Pancreas (tissue), 10 donors: ENCODE results near the gene PTGER2. TPM values are rescaled to one million over a fixed set of nuclear protein-coding genes. Genes with fewer than 3 reads are reported as not detected.

ENCODE experiments used
- ATAC-seq, 4 donors: fragments of 200-7000 bp; cut with Tn5 transposase; one replicate each; pipeline versions ENCODE4 v1.8.0 to v1.9.1; 2020; ENCODE audit warnings: mild to moderate bottlenecking in 4 of 4, moderate library complexity in 4 of 4
- DNase-seq, 6 donors: peaks; one replicate each; pipeline ENCODE4 v3.0.0-alpha.2; 2020
- FAIRE-seq: peaks from 2 replicates; lab custom pipeline; 2012; peaks lifted over from hg19 to GRCh38; lab: Jason Lieb, UNC
- H3K27ac ChIP-seq, 4 donors: fragments of 200-600 bp; sonication (generic); 1 replicate in 3 of 4; 2 replicates in 1 of 4; pipeline versions ENCODE4 v1.5.0 to v1.8.0; 2020
- H3K27me3 ChIP-seq, 4 donors: fragments of 200-600 bp; one replicate each; pipeline ENCODE4 v1.8.0; 2021
- H3K36me3 ChIP-seq, 3 donors: fragments of 200-600 bp; sonication (generic) in 1 of 3; one replicate each; pipeline versions ENCODE4 v1.5.0 to v1.8.0; 2020 to 2021
- H3K4me1 ChIP-seq, 3 donors: fragments of 200-600 bp; one replicate each; pipeline ENCODE4 v1.8.0; 2021
- H3K4me3 ChIP-seq, 4 donors: fragments of 200-600 bp; sonication (generic) in 2 of 4; one replicate each; pipeline versions ENCODE4 v1.5.0 to v1.8.0; 2020 to 2021
- H3K9me3 ChIP-seq, 4 donors: fragments of 200-600 bp; one replicate each; pipeline ENCODE4 v1.8.0; 2021
- WGBS, 2 donors: extraction: QIAGEN DNeasy Blood & Tissue Kit; methylation state at CpG; one replicate each; pipeline ENCODE4 v1.1.7; 2013; 5-methylcytosine and 5-hydroxymethylcytosine counted together
- intact Hi-C, 3 donors: fragments of 100-400 bp; cut with DNase I; formaldehyde crosslinking; loops; one replicate each; pipeline versions ENCODE4 v1.11.1 to v1.14.2; 2022
- polyA plus RNA-seq, 2 donors: library from polyadenylated mRNA; stranded (reverse); fragments of 200-250 nt; gene quantifications; one replicate each; pipeline ENCODE4 v1.2.3, GENCODE V29; 2013
- total RNA-seq, 6 donors: library from RNA; stranded (reverse); fragmentation: NEBNext Ultra II Directional in 4 of 6; extraction: Animal tissue kit (Norgen Biotek cat#: 25700) in 4 of 6; gene quantifications; one replicate each; pipeline versions ENCODE4 v1.2.1 to v1.2.4, GENCODE V29; 2021 to 2023
- TF ChIP-seq, protein P1 (sequence below), 4 donors: fragments of 200-600 bp; sonication (generic) in 3 of 4; IDR thresholded peaks; one replicate each; pipeline versions ENCODE4 v1.5.0 to v1.8.0; 2021; ENCODE audit warnings: antibody characterized with exemption in 4 of 4
- donor health status: healthy with polysubstance abuse.
- donor health status: DM: no; HTN: no; CAD: no; lungs with moderate emphysema.
- donor health status: DM: no; HTN: no; CAD: no.
- donor health status: control.
- donor health status: control.
- donor health status: Bipolar disorder and iron deficiency.
- donor health status: DM: yes; HTN: yes; CAD: no.
- donor health status: DM: no; HTN: no; CAD: no.
- donor health status: DM: no; HTN: no; CAD: no.
- donor health status: DM: yes; HTN: yes; CAD: no.

PTGER2 gene
- total and polyA plus RNA-seq, 8 donors: 0.23 to 2.0 (median 0.43) TPM; not detected in 2

DNA sequence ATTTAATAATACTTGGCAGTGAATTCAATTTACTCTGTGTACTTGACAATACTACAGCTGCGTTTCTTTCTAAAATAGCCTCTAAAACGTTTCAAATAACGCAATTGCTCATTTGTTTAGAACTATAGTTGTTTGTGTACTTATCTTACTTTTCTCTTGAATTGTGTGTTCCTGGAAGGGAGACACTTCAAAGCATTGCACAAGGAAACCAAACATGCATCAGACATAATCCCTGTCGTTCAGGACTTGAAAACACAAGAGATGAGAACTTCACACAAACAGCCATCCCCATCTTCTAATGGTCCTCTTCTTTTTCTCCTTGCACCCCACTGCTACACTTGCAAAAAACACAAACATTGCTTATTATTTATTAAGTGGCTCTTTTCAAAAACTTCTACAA is 38.5 kb downstream of the PTGER2 start:
- ATAC-seq: no peak
- H3K36me3 ChIP-seq: no peaks in the 10 kb centered on the region
- 18 to 23% methylated on average over 4 of the region's 4 CpGs for WGBS, 2 donors
- DNase-seq: no peak
- intact Hi-C loops: no loop called here
- no peaks in the 10 kb centered on the region for H3K27me3 ChIP-seq
- no peaks in the 10 kb centered on the region for H3K9me3 ChIP-seq
- no peak for FAIRE-seq
- H3K4me3 ChIP-seq: no peak overlapping the region
- H3K27ac ChIP-seq: peak overlapping the region in 1 of 4 donors; percentile 19
- TF ChIP-seq, protein P1, sequence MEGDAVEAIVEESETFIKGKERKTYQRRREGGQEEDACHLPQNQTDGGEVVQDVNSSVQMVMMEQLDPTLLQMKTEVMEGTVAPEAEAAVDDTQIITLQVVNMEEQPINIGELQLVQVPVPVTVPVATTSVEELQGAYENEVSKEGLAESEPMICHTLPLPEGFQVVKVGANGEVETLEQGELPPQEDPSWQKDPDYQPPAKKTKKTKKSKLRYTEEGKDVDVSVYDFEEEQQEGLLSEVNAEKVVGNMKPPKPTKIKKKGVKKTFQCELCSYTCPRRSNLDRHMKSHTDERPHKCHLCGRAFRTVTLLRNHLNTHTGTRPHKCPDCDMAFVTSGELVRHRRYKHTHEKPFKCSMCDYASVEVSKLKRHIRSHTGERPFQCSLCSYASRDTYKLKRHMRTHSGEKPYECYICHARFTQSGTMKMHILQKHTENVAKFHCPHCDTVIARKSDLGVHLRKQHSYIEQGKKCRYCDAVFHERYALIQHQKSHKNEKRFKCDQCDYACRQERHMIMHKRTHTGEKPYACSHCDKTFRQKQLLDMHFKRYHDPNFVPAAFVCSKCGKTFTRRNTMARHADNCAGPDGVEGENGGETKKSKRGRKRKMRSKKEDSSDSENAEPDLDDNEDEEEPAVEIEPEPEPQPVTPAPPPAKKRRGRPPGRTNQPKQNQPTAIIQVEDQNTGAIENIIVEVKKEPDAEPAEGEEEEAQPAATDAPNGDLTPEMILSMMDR (IDR thresholded peaks at IDR 0.05): no peak
- H3K4me1 ChIP-seq: no peaks in the 10 kb centered on the region

DNA sequence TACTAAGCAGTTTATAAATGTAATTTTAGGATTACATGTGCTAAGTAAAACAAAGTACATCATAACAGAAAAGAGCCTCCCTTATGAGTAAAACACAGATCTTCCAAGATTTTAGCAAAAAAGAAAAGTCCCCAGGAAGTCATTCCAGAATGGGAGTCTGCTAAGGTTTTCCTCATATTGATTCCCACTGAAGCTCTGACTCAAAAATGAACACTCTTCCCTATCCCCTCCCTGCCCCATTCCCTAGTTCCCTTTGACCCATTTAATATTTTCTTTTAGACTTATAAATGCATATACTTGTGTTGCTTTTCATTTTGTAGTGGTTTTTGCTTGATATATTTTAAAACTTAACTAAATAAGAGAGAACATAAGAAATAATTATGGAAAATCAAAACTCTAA is 40.1 kb downstream of the PTGER2 start:
- Histone ChIP-seq H3K9me3 (no peaks in the 10 kb centered on the region), H3K27me3 (no peaks in the 10 kb centered on the region), H3K27ac (no peak overlapping the region), H3K4me3 (no peak overlapping the region), H3K4me1 (no peaks in the 10 kb centered on the region), H3K36me3 (no peaks in the 10 kb centered on the region)
- intact Hi-C loops: no loop called here
- no peak for FAIRE-seq
- TF ChIP-seq, protein P1 (IDR thresholded peaks at IDR 0.05): no peak
- no peak for DNase-seq
- no peak for ATAC-seq

DNA sequence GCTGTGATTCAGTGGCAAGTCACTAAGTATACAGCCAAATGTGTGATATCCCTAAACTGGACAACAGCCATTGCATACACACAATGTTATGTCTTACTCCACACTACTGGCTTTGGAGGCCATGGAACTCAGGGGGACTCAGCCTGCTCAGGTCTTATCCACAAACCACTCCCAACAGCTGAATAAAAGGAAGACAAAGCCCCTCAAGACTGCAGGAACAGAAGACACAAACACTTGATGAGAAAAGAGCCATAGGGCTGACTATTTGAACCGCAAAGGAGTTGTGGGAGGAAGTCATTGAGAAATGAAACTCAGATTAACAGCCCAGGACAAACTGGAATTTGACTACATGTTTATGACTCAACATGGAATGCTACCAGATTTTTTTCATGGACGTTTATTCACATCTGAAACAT is 40.9 kb downstream of the PTGER2 start:
- Histone ChIP-seq H3K27me3 (no peaks in the 10 kb centered on the region), H3K27ac (no peak overlapping the region), H3K4me3 (no peak overlapping the region), H3K9me3 (no peaks in the 10 kb centered on the region), H3K4me1 (no peaks in the 10 kb centered on the region), H3K36me3 (no peaks in the 10 kb centered on the region)
- TF ChIP-seq, protein P1 (IDR thresholded peaks at IDR 0.05): no peak
- intact Hi-C loops: no loop called here
- 30 to 36% methylated on average over 2 of the region's 2 CpGs for WGBS, 2 donors
- DNase-seq: no peak
- ATAC-seq: peak in 3 of 4 donors; percentile 32 to 61 (median 50)
- FAIRE-seq: no peak

DNA sequence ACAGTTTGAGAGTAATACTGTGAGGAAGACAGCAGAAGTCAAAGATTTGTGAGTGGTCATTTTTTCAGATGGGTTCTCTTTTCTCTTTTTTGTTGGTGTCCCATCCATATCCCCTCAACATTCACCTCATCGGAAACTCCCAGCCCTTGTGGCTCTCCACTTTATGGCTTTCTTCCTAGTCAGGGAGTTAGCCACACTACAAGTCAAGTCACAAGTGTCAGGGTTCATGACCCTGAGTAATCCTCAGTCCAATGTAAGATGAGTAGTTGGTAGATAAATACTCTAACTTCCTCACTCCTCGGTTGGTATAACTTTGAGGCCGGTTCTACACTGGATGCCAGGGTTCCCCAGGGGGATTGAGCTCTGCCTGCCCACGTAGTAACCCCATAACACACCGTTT is 41.4 kb downstream of the PTGER2 start:
- no peaks in the 10 kb centered on the region for H3K4me1 ChIP-seq
- no peaks in the 10 kb centered on the region for H3K9me3 ChIP-seq
- no peaks in the 10 kb centered on the region for H3K27me3 ChIP-seq
- no peak overlapping the region for H3K4me3 ChIP-seq
- intact Hi-C loops: no loop called here
- H3K27ac ChIP-seq: no peak overlapping the region
- no peak for DNase-seq
- no peak for ATAC-seq
- WGBS, 2 donors: 50 to 65% methylated on average over 5 of the region's 5 CpGs
- TF ChIP-seq, protein P1 (IDR thresholded peaks at IDR 0.05): no peak
- no peak for FAIRE-seq
- H3K36me3 ChIP-seq: no peaks in the 10 kb centered on the region

DNA sequence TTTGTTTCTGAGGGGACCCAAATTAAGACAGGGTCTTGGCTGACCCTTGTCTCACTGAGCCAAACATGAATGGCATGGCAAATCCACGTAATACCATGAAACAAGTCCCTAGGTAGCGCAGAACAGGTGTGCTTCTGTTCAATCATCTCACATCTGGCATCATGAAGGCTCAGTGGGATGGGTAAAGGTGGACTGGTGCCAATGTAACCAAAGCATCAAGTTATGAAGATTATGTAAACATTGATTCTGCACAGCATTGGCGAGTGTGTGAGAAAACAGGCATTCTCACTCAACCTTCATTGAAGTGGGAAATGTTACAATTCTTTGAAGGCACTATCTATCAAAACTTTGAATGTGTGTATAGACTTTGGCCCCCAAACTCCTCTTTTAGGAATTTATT is 41.9 kb downstream of the PTGER2 start:
- 49 to 50% methylated on average over 3 of the region's 3 CpGs for WGBS, 2 donors
- Histone ChIP-seq H3K27ac (no peak overlapping the region), H3K36me3 (no peaks in the 10 kb centered on the region), H3K4me1 (no peaks in the 10 kb centered on the region), H3K4me3 (no peak overlapping the region), H3K27me3 (no peaks in the 10 kb centered on the region), H3K9me3 (no peaks in the 10 kb centered on the region)
- FAIRE-seq: no peak
- ATAC-seq: peak in 2 of 4 donors; percentile 28 to 42
- TF ChIP-seq, protein P1 (IDR thresholded peaks at IDR 0.05): no peak
- DNase-seq: no peak
- intact Hi-C loops: no loop called here
